Astrocyte (in vitro differentiated cells and primary cell): ENCODE results near the gene MTUS2. TPM values are rescaled to one million over a fixed set of nuclear protein-coding genes. Genes with fewer than 3 reads are reported as not detected.

ENCODE experiments used
- DNase-seq: peaks from one replicate; pipeline ENCODE4 v3.0.0-alpha.2; 2010; ENCODE audit warnings: low read depth
- FAIRE-seq: peaks from 2 replicates; lab custom pipeline; 2011; peaks lifted over from hg19 to GRCh38; lab: Jason Lieb, UNC
- H2AFZ ChIP-seq: 2 replicates; pipeline ENCODE4 v1.6.0; 2012; ENCODE audit warnings: low read depth, low read length, inconsistent platforms
- H3K27ac ChIP-seq: 2 replicates; pipeline ENCODE4 v1.5.1; 2011; ENCODE audit warnings: low read depth, low read length, inconsistent platforms
- H3K27me3 ChIP-seq: 2 replicates; pipeline ENCODE4 v1.6.0; 2011; ENCODE audit warnings: low read length, inconsistent platforms; ENCODE audit not compliant: insufficient read depth
- H3K36me3 ChIP-seq: 2 replicates; pipeline ENCODE4 v1.5.1; 2011; ENCODE audit warnings: low read length, inconsistent platforms; ENCODE audit not compliant: insufficient read depth
- H3K4me1 ChIP-seq: 2 replicates; pipeline ENCODE4 v1.5.1; 2011; ENCODE audit warnings: low read length, inconsistent platforms; ENCODE audit not compliant: insufficient read depth
- H3K4me2 ChIP-seq: 2 replicates; pipeline ENCODE4 v1.6.0; 2012; ENCODE audit warnings: low read length, inconsistent platforms
- H3K4me3 ChIP-seq: 2 replicates; pipeline ENCODE4 v1.5.1; 2011; ENCODE audit warnings: low read depth, mild to moderate bottlenecking, low read length, inconsistent platforms; ENCODE audit not compliant: insufficient read depth
- H3K79me2 ChIP-seq: 2 replicates; pipeline ENCODE4 v1.6.0; 2012; ENCODE audit warnings: mild to moderate bottlenecking, low read length, inconsistent platforms; ENCODE audit not compliant: insufficient read depth
- H3K9ac ChIP-seq: 2 replicates; pipeline ENCODE4 v1.6.0; 2012; ENCODE audit warnings: mild to moderate bottlenecking, low read length, inconsistent platforms
- H3K9me3 ChIP-seq: 2 replicates; pipeline ENCODE4 v1.5.1; 2012; ENCODE audit warnings: low read depth, mild to moderate bottlenecking, low read length, inconsistent platforms; ENCODE audit not compliant: insufficient read depth
- H4K20me1 ChIP-seq: 2 replicates; pipeline ENCODE4 v1.6.0; 2012; ENCODE audit warnings: low read length, inconsistent platforms; ENCODE audit not compliant: insufficient read depth
- H3K27ac Mint-ChIP-seq: one replicate; pipeline ENCODE4 v1.8.0; 2021; ENCODE audit warnings: mild to moderate bottlenecking, mixed read lengths; ENCODE audit not compliant: unreplicated experiment
- H3K27me3 Mint-ChIP-seq: one replicate; pipeline ENCODE4 v1.8.0; 2021; ENCODE audit warnings: low read depth, mixed read lengths; ENCODE audit not compliant: unreplicated experiment
- H3K36me3 Mint-ChIP-seq: one replicate; pipeline ENCODE4 v1.8.0; 2021; ENCODE audit warnings: low read depth, mixed read lengths; ENCODE audit not compliant: unreplicated experiment
- H3K4me1 Mint-ChIP-seq: one replicate; pipeline ENCODE4 v1.8.0; 2021; ENCODE audit warnings: low read depth, mixed read lengths; ENCODE audit not compliant: unreplicated experiment
- H3K4me3 Mint-ChIP-seq: one replicate; pipeline ENCODE4 v1.8.0; 2021; ENCODE audit warnings: mild to moderate bottlenecking, moderate library complexity, mixed read lengths; ENCODE audit not compliant: unreplicated experiment
- H3K9me3 Mint-ChIP-seq: one replicate; pipeline ENCODE4 v1.8.0; 2021; ENCODE audit warnings: mild to moderate bottlenecking, mixed read lengths; ENCODE audit not compliant: unreplicated experiment
- CTCF ChIP-seq: IDR thresholded peaks from 2 replicates; pipeline ENCODE4 v1.5.1; 2011; ENCODE audit warnings: low read depth, mild to moderate bottlenecking, inconsistent platforms, low read length, moderate library complexity; ENCODE audit not compliant: insufficient read depth
- EZH2 ChIP-seq: IDR thresholded peaks from 2 replicates; pipeline ENCODE4 v1.6.1; 2012; ENCODE audit warnings: mild to moderate bottlenecking, low read length, inconsistent platforms; ENCODE audit not compliant: insufficient read depth
- total RNA-seq: library from RNA; stranded (reverse); gene quantifications from 2 replicates; pipeline ENCODE4 v1.2.1, GENCODE V29; 2021

Gene MTUS2
- total RNA-seq, 1 donor from 2014 or later = 0.50 TPM

GRCh38 chr13:29310806-29311205 is 490.7 kb downstream of the MTUS2 start:
- Histone ChIP-seq H3K27ac (no peak overlapping the region), H3K9ac (no peak overlapping the region), H3K9me3 (peaks cover 2% of the 10 kb centered on the region), H2AFZ (no peak overlapping the region), H4K20me1 (no peaks in the 10 kb centered on the region), H3K36me3 (no peaks in the 10 kb centered on the region), H3K79me2 (no peaks in the 10 kb centered on the region), H3K4me3 (no peak overlapping the region), H3K27me3 (no peaks in the 10 kb centered on the region), H3K4me2 (no peak overlapping the region), H3K4me1 (no peaks in the 10 kb centered on the region)
- no peak for DNase-seq
- Mint-ChIP-seq H3K36me3 (no peaks in the 10 kb centered on the region), H3K4me3 (no peak overlapping the region), H3K4me1 (no peaks in the 10 kb centered on the region), H3K27ac (no peak overlapping the region), H3K27me3 (peaks cover 5% of the 10 kb centered on the region), H3K9me3 (peaks cover 11% of the 10 kb centered on the region)
- TF ChIP-seq CTCF = no peak
- TF ChIP-seq EZH2 = no peak
- no peak for FAIRE-seq

GRCh38 chr13:29315847-29316246 is 495.7 kb downstream of the MTUS2 start:
- TF ChIP-seq CTCF (no peak), EZH2 (no peak)
- H3K4me1 ChIP-seq = no peaks in the 10 kb centered on the region

GRCh38 chr13:29317828-29318227 is 497.7 kb downstream of the MTUS2 start:
- Histone ChIP-seq H3K9me3 (no peaks in the 10 kb centered on the region), H2AFZ (no peak overlapping the region), H3K9ac (no peak overlapping the region), H3K27me3 (no peaks in the 10 kb centered on the region), H3K36me3 (no peaks in the 10 kb centered on the region), H3K4me1 (no peaks in the 10 kb centered on the region), H3K79me2 (no peaks in the 10 kb centered on the region), H3K27ac (no peak overlapping the region), H3K4me2 (no peak overlapping the region), H4K20me1 (no peaks in the 10 kb centered on the region), H3K4me3 (no peak overlapping the region)
- no peaks in the 10 kb centered on the region for H3K36me3 Mint-ChIP-seq
- H3K4me3 Mint-ChIP-seq = no peak overlapping the region
- H3K27ac Mint-ChIP-seq = no peak overlapping the region
- H3K4me1 Mint-ChIP-seq = no peaks in the 10 kb centered on the region
- no peak for FAIRE-seq
- TF ChIP-seq CTCF (no peak), EZH2 (no peak)
- no peak for DNase-seq
- H3K27me3 Mint-ChIP-seq = no peaks in the 10 kb centered on the region
- peaks cover 9% of the 10 kb centered on the region for H3K9me3 Mint-ChIP-seq

More at GRCh38 chr13:29315847-29316246, 495.7 kb downstream of the MTUS2 start:
- no peaks in the 10 kb centered on the region for H3K27me3 ChIP-seq
- Mint-ChIP-seq H3K27ac (no peak overlapping the region), H3K27me3 (no peaks in the 10 kb centered on the region), H3K4me3 (no peak overlapping the region), H3K9me3 (peaks cover 2% of the 10 kb centered on the region), H3K36me3 (no peaks in the 10 kb centered on the region), H3K4me1 (no peaks in the 10 kb centered on the region)
- no peak overlapping the region for H3K27ac ChIP-seq
- H3K36me3 ChIP-seq = no peaks in the 10 kb centered on the region
- DNase-seq = no peak
- H2AFZ ChIP-seq = no peak overlapping the region
- H4K20me1 ChIP-seq = no peaks in the 10 kb centered on the region
- no peak overlapping the region for H3K9ac ChIP-seq
- no peak for FAIRE-seq
- no peaks in the 10 kb centered on the region for H3K9me3 ChIP-seq
- H3K79me2 ChIP-seq = no peaks in the 10 kb centered on the region
- H3K4me2 ChIP-seq = no peak overlapping the region
- H3K4me3 ChIP-seq = no peak overlapping the region
